K562 (cell line): ENCODE measurements around the gene ZNF438. TPM values are rescaled to one million over a fixed set of nuclear protein-coding genes. Genes with fewer than 3 reads are reported as not detected.

Experiments used
- BCLAF1 ChIP-seq, 2 experiments: fragments of 450-650 bp in 1 of 2; IDR thresholded peaks; 2 replicates each; pipeline ENCODE4 v1.6.1; 2011 to 2017; ENCODE audit warnings: low read depth in 2 of 2, antibody characterized with exemption in 1 of 2, borderline replicate concordance in 1 of 2, low read length in 1 of 2, mild to moderate bottlenecking in 1 of 2, mixed read lengths in 1 of 2; ENCODE audit not compliant: control insufficient read depth in 1 of 2
- BCOR ChIP-seq: fragments of 450-650 bp; IDR thresholded peaks from 2 replicates; pipeline ENCODE4 v1.6.1; 2016
- MLLT1 ChIP-seq, 2 experiments: fragments of 450-650 bp; IDR thresholded peaks; 2 replicates each; pipeline ENCODE4 v1.6.1; 2016
- PHF21A ChIP-seq: fragments of 450-650 bp; IDR thresholded peaks from 2 replicates; pipeline ENCODE4 v1.6.1; 2017; ENCODE audit warnings: low read depth, borderline replicate concordance
- ZBTB9 ChIP-seq: fragments of 450-650 bp; formaldehyde crosslinking; IDR thresholded peaks from 2 replicates; pipeline ENCODE4 v1.4.0; 2020; ENCODE audit warnings: mild to moderate bottlenecking, moderate library complexity
- ZNF184 ChIP-seq: sonication (generic); formaldehyde crosslinking; IDR thresholded peaks from 2 replicates; pipeline ENCODE4 v1.5.0; 2020; ENCODE audit warnings: missing genetic modification reagents
- ZNF23 ChIP-seq: fragments of 250-450 bp; sonication (Bioruptor Pico); IDR thresholded peaks from 2 replicates; pipeline ENCODE4 v1.4.0; 2020; ENCODE audit warnings: mild to moderate bottlenecking
- ZNF407 ChIP-seq: fragments of 450-650 bp; IDR thresholded peaks from 2 replicates; pipeline ENCODE4 v1.6.1; 2016; ENCODE audit warnings: low read depth
- polyA plus RNA-seq, 8 experiments: library from polyadenylated mRNA; depleted of rRNA in 4 of 8; stranded (reverse) in 5 of 8; unstranded in 3 of 8; fragments of >200 nt; fragmentation: Nextera tagmentation in 2 of 8; fragmentation: Illumina TruSeq in 1 of 8; extraction: Ambion mirVana in 2 of 8; extraction: Trizol in 1 of 8; gene quantifications; 2 replicates each; pipeline versions ENCODE4 v1.2.1 to v1.2.3, GENCODE V29; 2011 to 2014; ENCODE audit warnings: inconsistent platforms in 1 of 8, missing spikeins in 1 of 8
- total RNA-seq, 7 experiments: library from RNA; depleted of rRNA in 6 of 7; stranded (reverse); fragments of >200 nt in 6 of 7; fragmentation: Illumina TruSeq in 2 of 7; extraction: Trizol in 2 of 7; gene quantifications; 2 replicates each; pipeline versions ENCODE4 v1.2.1 to v1.2.3, GENCODE V29; 2011 to 2021; ENCODE audit warnings: low replicate concordance in 1 of 7

The ZNF438 gene
- total and polyA plus RNA-seq, 9 of the 15 experiments (the other 6 are each of a cell fraction or from before 2014, with no cell fraction given): 0.45 to 1.5 (median 0.91) TPM

- no peak for TF ChIP-seq ZBTB9
- peak in 1 of 2 experiments; percentile 96; a peak in 2 of 4 replicates for TF ChIP-seq MLLT1 (IDR thresholded peaks at IDR 0.05)
- TF ChIP-seq BCOR: no peak
- TF ChIP-seq BCLAF1 (IDR thresholded peaks at IDR 0.05; ENCODE audit: borderline replicate concordance in 1 of 2, control insufficient read depth in 1 of 2, low read depth in 2 of 2, low read length in 1 of 2): no peak
- TF ChIP-seq ZNF407: no peak
- TF ChIP-seq PHF21A: no peak
- TF ChIP-seq ZNF184 (CRISPR knock-in tag): no peak
- peak; percentile 95 for TF ChIP-seq ZNF23
Measured at GRCh38 chr10:31076610-31076988, 44.9 kb upstream of the ZNF438 start (continued).
